Vagina (tissue), 2 donors: ENCODE results near the gene AARSD1.

ENCODE experiments used
- POLR2A ChIP-seq, 2 donors: fragments of 450-650 bp; IDR thresholded peaks; one replicate each; pipeline ENCODE4 v1.6.1; 2017; ENCODE audit warnings: antibody characterized with exemption in 2 of 2, mild to moderate bottlenecking in 2 of 2, moderate library complexity in 2 of 2
- POLR2AphosphoS5 ChIP-seq, 2 donors: sonication (generic); formaldehyde crosslinking; IDR thresholded peaks; one replicate each; pipeline ENCODE4 v1.9.0; 2017; ENCODE audit warnings: antibody characterized with exemption in 2 of 2, mild to moderate bottlenecking in 2 of 2, low read depth in 1 of 2; ENCODE audit not compliant: insufficient read depth in 1 of 2
- TF ChIP-seq, protein P1 (sequence below), 3 experiments: fragments of 450-650 bp in 2 of 3; fragments of 200-600 bp in 1 of 3; sonication (generic) in 1 of 3; IDR thresholded peaks; one replicate each; pipeline ENCODE4 v1.5.1; 2017 to 2019; ENCODE audit warnings: antibody characterized with exemption in 3 of 3, mild to moderate bottlenecking in 2 of 3, moderate library complexity in 2 of 3

GRCh38 chr17:42992872-42993271 lies 28.6 kb upstream of the AARSD1 start:
- TF ChIP-seq, protein P1, sequence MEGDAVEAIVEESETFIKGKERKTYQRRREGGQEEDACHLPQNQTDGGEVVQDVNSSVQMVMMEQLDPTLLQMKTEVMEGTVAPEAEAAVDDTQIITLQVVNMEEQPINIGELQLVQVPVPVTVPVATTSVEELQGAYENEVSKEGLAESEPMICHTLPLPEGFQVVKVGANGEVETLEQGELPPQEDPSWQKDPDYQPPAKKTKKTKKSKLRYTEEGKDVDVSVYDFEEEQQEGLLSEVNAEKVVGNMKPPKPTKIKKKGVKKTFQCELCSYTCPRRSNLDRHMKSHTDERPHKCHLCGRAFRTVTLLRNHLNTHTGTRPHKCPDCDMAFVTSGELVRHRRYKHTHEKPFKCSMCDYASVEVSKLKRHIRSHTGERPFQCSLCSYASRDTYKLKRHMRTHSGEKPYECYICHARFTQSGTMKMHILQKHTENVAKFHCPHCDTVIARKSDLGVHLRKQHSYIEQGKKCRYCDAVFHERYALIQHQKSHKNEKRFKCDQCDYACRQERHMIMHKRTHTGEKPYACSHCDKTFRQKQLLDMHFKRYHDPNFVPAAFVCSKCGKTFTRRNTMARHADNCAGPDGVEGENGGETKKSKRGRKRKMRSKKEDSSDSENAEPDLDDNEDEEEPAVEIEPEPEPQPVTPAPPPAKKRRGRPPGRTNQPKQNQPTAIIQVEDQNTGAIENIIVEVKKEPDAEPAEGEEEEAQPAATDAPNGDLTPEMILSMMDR (IDR thresholded peaks at IDR 0.05): no peak
- TF ChIP-seq POLR2A (IDR thresholded peaks at IDR 0.05): no peak
- no peak for TF ChIP-seq POLR2AphosphoS5 (IDR thresholded peaks at IDR 0.05; ENCODE audit: insufficient read depth in 1 of 2, low read depth in 1 of 2)
